ENCODE data around the gene ZCRB1.

GRCh38 chr12:42326541-42327226, 790 bp upstream of the ZCRB1 start:
- TF ChIP-seq CTCF (IDR thresholded peaks at IDR 0.05) (no peak), ZFX (IDR thresholded peaks at IDR 0.05; ENCODE audit: borderline replicate concordance) (no peak)
